GM12878 (cell line): Measurements from ENCODE around the gene ADAMTSL1. TPM values are rescaled to one million over a fixed set of nuclear protein-coding genes. Genes with fewer than 3 reads are reported as not detected.

Source experiments
- ATAC-seq: fragments of 200-7000 bp; cut with Tn5 transposase; 3 replicates; pipeline ENCODE4 v1.9.1; 2020; ENCODE audit warnings: mild to moderate bottlenecking, moderate library complexity
- BruUV-seq: library from RNA; stranded (reverse); fragments of 400-500 nt; replicated peaks from 2 replicates; lab custom pipeline; 2021; lab: Mats Ljungman, UMichigan
- CTCF ChIA-PET: fragments of 300-600 bp; sonication (Branson Sonifier 250); formaldehyde crosslinking; extraction: SDS; loops from one replicate; lab custom pipeline; 2021; ENCODE audit warnings: inconsistent platforms; lab: Yijun Ruan, JAX
- POLR2A ChIA-PET: fragments of 350-600 bp; formaldehyde crosslinking; extraction: SDS; loops from one replicate; lab custom pipeline; 2021; ENCODE audit warnings: inconsistent platforms; lab: Charles Lee
- RAD21 ChIA-PET: fragments of 300-600 bp; sonication (Branson Sonifier 250); formaldehyde crosslinking; loops from one replicate; lab custom pipeline; 2023; ENCODE audit warnings: antibody characterized with exemption; ENCODE audit not compliant: unreplicated experiment; lab: Charles Lee
- SMC1A ChIA-PET: fragments of 300-600 bp; sonication (Branson Sonifier 250); formaldehyde crosslinking; loops from one replicate; lab custom pipeline; 2023; ENCODE audit not compliant: unreplicated experiment, uncharacterized antibody; lab: Charles Lee
- DNase-seq: peaks from one replicate; pipeline ENCODE4 v3.0.0-alpha.2; 2011; ENCODE audit warnings: low read depth, low spot score
- FAIRE-seq: peaks from 3 replicates; lab custom pipeline; 2011; peaks lifted over from hg19 to GRCh38; lab: Jason Lieb, UNC
- H2AFZ ChIP-seq: 2 replicates; pipeline ENCODE4 v1.6.0; 2011; ENCODE audit warnings: low read depth, low read length, control low read depth; ENCODE audit not compliant: control insufficient read depth
- H3K27ac ChIP-seq: 2 replicates; pipeline ENCODE4 v1.5.1; 2011; ENCODE audit warnings: control low read depth; ENCODE audit not compliant: control insufficient read depth, insufficient read depth
- H3K27me3 ChIP-seq, 2 experiments: replicated peaks in 1 of 2; 2 replicates each; pipeline versions ENCODE4 v1.6.0 to v1.6.1; 2011; ENCODE audit warnings: low read length in 1 of 2; ENCODE audit not compliant: control insufficient read depth in 2 of 2, insufficient read depth in 2 of 2
- H3K36me3 ChIP-seq, 2 experiments: 2 replicates each; pipeline ENCODE4 v1.5.1; 2011; ENCODE audit warnings: low read length in 1 of 2; ENCODE audit not compliant: control insufficient read depth in 2 of 2, insufficient read depth in 2 of 2
- H3K4me1 ChIP-seq: 2 replicates; pipeline ENCODE4 v1.6.1; 2011; ENCODE audit warnings: mild to moderate bottlenecking, low read length, moderate library complexity, mixed read lengths; ENCODE audit not compliant: control insufficient read depth, insufficient read depth
- H3K4me2 ChIP-seq: 2 replicates; pipeline ENCODE4 v1.6.0; 2011; ENCODE audit warnings: control low read depth; ENCODE audit not compliant: control insufficient read depth, insufficient read depth
- H3K4me3 ChIP-seq: fragments of 200-600 bp; sonication (generic); 2 replicates; pipeline ENCODE4 v1.5.1; 2016
- H3K79me2 ChIP-seq: 2 replicates; pipeline ENCODE4 v1.6.0; 2011; ENCODE audit warnings: low read length; ENCODE audit not compliant: control insufficient read depth, insufficient read depth
- H3K9ac ChIP-seq: 2 replicates; pipeline ENCODE4 v1.8.0; 2011; ENCODE audit warnings: low read length, control low read depth, mixed read lengths; ENCODE audit not compliant: control insufficient read depth, insufficient read depth
- H3K9me3 ChIP-seq: replicated peaks from 3 replicates; pipeline ENCODE4 v1.5.1; 2011; ENCODE audit warnings: mild to moderate bottlenecking, low read length; ENCODE audit not compliant: control insufficient read depth, insufficient read depth
- H4K20me1 ChIP-seq: 2 replicates; pipeline ENCODE4 v1.6.0; 2011; ENCODE audit not compliant: control insufficient read depth, insufficient read depth
- BCL3 ChIP-seq: IDR thresholded peaks from 2 replicates; pipeline ENCODE4 v1.6.1; 2011; ENCODE audit warnings: borderline replicate concordance, low read depth, mild to moderate bottlenecking, moderate library complexity, low read length; ENCODE audit not compliant: insufficient read depth, poor library complexity, severe bottlenecking
- CBX5 ChIP-seq: sonication (generic); IDR thresholded peaks from 2 replicates; pipeline ENCODE4 v1.6.1; 2016; ENCODE audit warnings: low read depth, moderate library complexity, mild to moderate bottlenecking, inconsistent platforms
- CHD1 ChIP-seq: IDR thresholded peaks from 2 replicates; pipeline ENCODE4 v1.6.1; 2012; ENCODE audit warnings: low read depth, low read length, improper control_type of control experiment
- CUX1 ChIP-seq: IDR thresholded peaks from 2 replicates; pipeline ENCODE4 v1.6.1; 2012; ENCODE audit warnings: improper control_type of control experiment, low read depth, low read length; ENCODE audit not compliant: insufficient replicate concordance
- FOS ChIP-seq: IDR thresholded peaks from 3 replicates; pipeline ENCODE4 v1.6.1; 2011; ENCODE audit warnings: borderline replicate concordance; ENCODE audit not compliant: insufficient read length; ENCODE audit errors: extremely low read depth
- HCFC1 ChIP-seq: fragments of 150-350 bp; IDR thresholded peaks from 2 replicates; pipeline ENCODE4 v1.6.1; 2014; ENCODE audit warnings: low read length
- HDAC6 ChIP-seq: fragments of 200-600 bp; sonication (generic); IDR thresholded peaks from one replicate; pipeline ENCODE4 v1.8.0; 2017; ENCODE audit warnings: antibody characterized with exemption; ENCODE audit not compliant: unreplicated experiment
- KDM1A ChIP-seq: fragments of 200-600 bp; sonication (generic); IDR thresholded peaks from 2 replicates; pipeline ENCODE4 v1.6.1; 2016; ENCODE audit warnings: borderline replicate concordance
- MLLT1 ChIP-seq: fragments of 450-650 bp; IDR thresholded peaks from 2 replicates; pipeline ENCODE4 v1.6.1; 2016; ENCODE audit warnings: mild to moderate bottlenecking
- SP1 ChIP-seq: IDR thresholded peaks from one replicate; pipeline ENCODE4 v1.6.1; 2011; ENCODE audit warnings: low read depth, low read length
- SUZ12 ChIP-seq: fragments of 200-600 bp; sonication (generic); IDR thresholded peaks from one replicate; pipeline ENCODE4 v1.6.1; 2018; ENCODE audit warnings: antibody characterized with exemption, mild to moderate bottlenecking; ENCODE audit not compliant: unreplicated experiment
- TCF12 ChIP-seq: IDR thresholded peaks from 2 replicates; pipeline ENCODE4 v1.6.1; 2011; ENCODE audit warnings: low read depth, mild to moderate bottlenecking, low read length
- USF2 ChIP-seq: IDR thresholded peaks from 2 replicates; pipeline ENCODE4 v1.6.1; 2011; ENCODE audit warnings: low read depth, low read length, improper control_type of control experiment, borderline replicate concordance
- WGBS: methylation state at CpG from one replicate; pipeline ENCODE4 v1.1.6; 2016; ENCODE audit warnings: low lambda C conversion rate; ENCODE audit not compliant: insufficient replicate concordance, insufficient coverage; ENCODE audit errors: missing lambda C conversion rate; 5-methylcytosine and 5-hydroxymethylcytosine counted together
- in situ Hi-C: fragments of 300-500 bp; cut with MboI; formaldehyde crosslinking; loops from 9 replicates; pipeline ENCODE4 v1.14.3; 2018; ENCODE audit warnings: mixed read lengths
- intact Hi-C: fragments of 100-400 bp; cut with micrococcal nuclease; formaldehyde crosslinking; loops from one replicate; pipeline ENCODE4 v1.14.2; 2022; ENCODE audit not compliant: unreplicated experiment
- polyA plus RNA-seq, 11 experiments: library from polyadenylated mRNA; depleted of rRNA in 4 of 11; unstranded in 6 of 11; stranded (reverse) in 5 of 11; fragments of >200 nt; fragmentation: Nextera tagmentation in 4 of 11; fragmentation: Illumina TruSeq in 1 of 11; extraction: Ambion mirVana in 4 of 11; extraction: Trizol in 1 of 11; gene quantifications; 1 replicate in 1 of 11; 2 replicates in 10 of 11; pipeline versions ENCODE4 v1.2.1 to v1.2.3, GENCODE V29; 2011 to 2016; ENCODE audit warnings: inconsistent platforms in 2 of 11, missing spikeins in 2 of 11, low read depth in 1 of 11
- total RNA-seq, 4 experiments: library from RNA; depleted of rRNA in 3 of 4; stranded (reverse); fragments of >200 nt in 3 of 4; fragmentation: Illumina TruSeq in 1 of 4; extraction: Trizol in 1 of 4; gene quantifications; 2 replicates each; pipeline versions ENCODE4 v1.2.1 to v1.2.3, GENCODE V29; 2013 to 2021

Gene ADAMTSL1
- total and polyA plus RNA-seq, 10 of the 15 experiments (the other 5 are each of a cell fraction or from before 2014, with no cell fraction given) = 0.01 to 0.10 (median 0.07) TPM; not detected in 6

GRCh38 chr9:18747595-18747994, 273.6 kb downstream of the ADAMTSL1 start:
- WGBS = 40% methylated on average over 3 of the region's 3 CpGs

More at GRCh38 chr9:18747595-18747994, 273.6 kb downstream of the ADAMTSL1 start:
- Histone ChIP-seq H3K27me3 (no peaks in the 10 kb centered on the region), H2AFZ (no peak overlapping the region), H3K9me3 (no peaks in the 10 kb centered on the region), H3K9ac (no peak overlapping the region), H3K4me3 (no peak overlapping the region), H3K4me2 (no peak overlapping the region), H3K4me1 (no peaks in the 10 kb centered on the region), H3K27ac (no peak overlapping the region), H3K36me3 (no peaks in the 10 kb centered on the region), H4K20me1 (no peaks in the 10 kb centered on the region), H3K79me2 (no peaks in the 10 kb centered on the region)
- TF ChIP-seq MLLT1 = no peak
- TF ChIP-seq CBX5 = no peak
- TF ChIP-seq USF2 = no peak
- no peak for TF ChIP-seq CUX1
- TF ChIP-seq SP1 = no peak
- no peak for TF ChIP-seq SUZ12
- TF ChIP-seq BCL3 = no peak
- TF ChIP-seq KDM1A = no peak
- no peak for TF ChIP-seq HDAC6
- TF ChIP-seq CHD1 = no peak
- no peak for TF ChIP-seq FOS
- TF ChIP-seq HCFC1 = no peak
- no peak for TF ChIP-seq TCF12
- FAIRE-seq (no peak), DNase-seq (no peak), ATAC-seq (no peak)
- intact Hi-C loops (no loop called here), in situ Hi-C loops (no loop called here)
- ChIA-PET POLR2A (no interaction called here), RAD21 (no interaction called here), CTCF (no interaction called here), SMC1A (no interaction called here)
- no TSS peak for BruUV-seq
